Measurements from ENCODE around the gene ATP6V1E1.

Gene ATP6V1E1

GRCh38 chr22:17542452-17542851, 86.1 kb downstream of the ATP6V1E1 start:
- Histone ChIP-seq H3K4me1 (ENCODE audit: insufficient read depth, low read length) (no peaks in the 10 kb centered on the region), H3K36me3 (ENCODE audit: insufficient read depth, low read length) (no peaks in the 10 kb centered on the region), H2AFZ (ENCODE audit: low read depth, low read length) (no peak overlapping the region), H3K4me3 (ENCODE audit: low read depth in 1 of 2, low read length in 2 of 2) (no peak overlapping the region), H3K27ac (ENCODE audit: low read length) (no peak overlapping the region), H3K9me3 (ENCODE audit: insufficient read depth, low read length, severe bottlenecking) (no peaks in the 10 kb centered on the region), H4K20me1 (ENCODE audit: insufficient read depth, low read length) (no peaks in the 10 kb centered on the region; the same call in 1 of the 2 replicates), H3K4me2 (ENCODE audit: insufficient read depth, low read length) (no peak overlapping the region), H3K9ac (ENCODE audit: low read depth, low read length) (no peak overlapping the region), H3K27me3 (ENCODE audit: insufficient read depth, low read length, poor library complexity) (no peaks in the 10 kb centered on the region), H3K79me2 (ENCODE audit: insufficient read depth, low read length) (no peaks in the 10 kb centered on the region)
- no peak for DNase-seq
- ATAC-seq (ENCODE audit: insufficient read depth, low read depth): no peak
- no peak for TF ChIP-seq EZH2 (IDR thresholded peaks at IDR 0.05; ENCODE audit: borderline replicate concordance, low read depth, low read length, severe bottlenecking)
- TF ChIP-seq CTCF (IDR thresholded peaks at IDR 0.05; ENCODE audit: borderline replicate concordance, extremely low read depth, low read length, poor library complexity, severe bottlenecking): no peak
